HepG2 (cell line): ENCODE measurements around the gene DPYSL3. TPM values are rescaled to one million over a fixed set of nuclear protein-coding genes. Genes with fewer than 3 reads are reported as not detected.

ENCODE experiments used
- ATAC-seq: fragments of 200-7000 bp; cut with Tn5 transposase; 3 replicates; pipeline ENCODE4 v1.9.1; 2020; ENCODE audit warnings: mild to moderate bottlenecking, moderate library complexity
- BruUV-seq: library from RNA; stranded (reverse); fragments of 400-500 nt; replicated peaks from 2 replicates; lab custom pipeline; 2021; lab: Mats Ljungman, UMichigan
- CTCF ChIA-PET: fragments of 300-600 bp; formaldehyde crosslinking; extraction: SDS; loops from one replicate; lab custom pipeline; 2021; ENCODE audit warnings: low total read pairs, inconsistent platforms, low intra/inter-chr PET ratio; lab: Yijun Ruan, JAX
- POLR2A ChIA-PET: fragments of 350-600 bp; sonication (Branson Sonifier 250); formaldehyde crosslinking; loops from one replicate; lab custom pipeline; 2020; ENCODE audit warnings: antibody characterized with exemption, inconsistent platforms; lab: Yijun Ruan, JAX
- DNase-seq: peaks from one replicate; pipeline ENCODE4 v3.0.0-alpha.2; 2015; ENCODE audit warnings: low spot score
- FAIRE-seq: peaks from 3 replicates; lab custom pipeline; 2011; peaks lifted over from hg19 to GRCh38; lab: Jason Lieb, UNC
- H2AFZ ChIP-seq: one replicate; pipeline ENCODE4 v1.6.1; 2011; ENCODE audit warnings: low read length, inconsistent platforms
- H3K27ac ChIP-seq: fragments of 300-600 bp; 3 replicates; pipeline ENCODE4 v1.8.0; 2011; ENCODE audit warnings: mixed run types, mild to moderate bottlenecking, mixed read lengths, low read length, inconsistent platforms; ENCODE audit not compliant: insufficient read depth; ENCODE audit errors: extremely low read length
- H3K27me3 ChIP-seq, 2 experiments: fragments of 200-600 bp in 1 of 2; 2 replicates in 1 of 2; 3 replicates in 1 of 2; pipeline versions ENCODE4 v1.6.0 to v1.8.0; 2011; ENCODE audit warnings: low read length in 2 of 2, mild to moderate bottlenecking in 2 of 2, moderate library complexity in 2 of 2, inconsistent platforms in 1 of 2; ENCODE audit not compliant: insufficient read depth in 2 of 2, control insufficient read depth in 1 of 2
- H3K36me3 ChIP-seq, 2 experiments: fragments of 200-600 bp in 1 of 2; replicated peaks in 1 of 2; 2 replicates in 1 of 2; 3 replicates in 1 of 2; pipeline versions ENCODE4 v1.5.1 to v1.8.0; 2011; ENCODE audit warnings: low read length in 2 of 2, inconsistent platforms in 1 of 2; ENCODE audit not compliant: insufficient read depth in 2 of 2, control insufficient read depth in 1 of 2
- H3K4me1 ChIP-seq: 2 replicates; pipeline ENCODE4 v1.5.1; 2012; ENCODE audit warnings: low read length, inconsistent platforms; ENCODE audit not compliant: insufficient read depth
- H3K4me2 ChIP-seq: 2 replicates; pipeline ENCODE4 v1.6.0; 2011; ENCODE audit warnings: low read depth, low read length, inconsistent platforms
- H3K4me3 ChIP-seq, 3 experiments: fragments of 200-600 bp in 1 of 3; sonication (generic), shearing (Covaris generic) in 1 of 3; replicated peaks in 1 of 3; 2 replicates each; pipeline ENCODE4 v1.5.1; 2011 to 2016; ENCODE audit warnings: low read length in 3 of 3, inconsistent platforms in 2 of 3, low read depth in 2 of 3, mild to moderate bottlenecking in 2 of 3, control low read depth in 1 of 3, mixed read lengths in 1 of 3; ENCODE audit not compliant: insufficient read depth in 1 of 3
- H3K79me2 ChIP-seq: one replicate; pipeline ENCODE4 v1.6.1; 2011; ENCODE audit warnings: low read length, inconsistent platforms; ENCODE audit not compliant: insufficient read depth
- H3K9ac ChIP-seq: 2 replicates; pipeline ENCODE4 v1.6.0; 2011; ENCODE audit warnings: mild to moderate bottlenecking, low read depth, low read length, inconsistent platforms; ENCODE audit not compliant: insufficient read depth
- H3K9me3 ChIP-seq: 2 replicates; pipeline ENCODE4 v1.5.1; 2012; ENCODE audit warnings: mild to moderate bottlenecking, low read length
- H4K20me1 ChIP-seq: 2 replicates; pipeline ENCODE4 v1.6.0; 2011; ENCODE audit warnings: inconsistent platforms, mild to moderate bottlenecking, low read length, moderate library complexity; ENCODE audit not compliant: insufficient read depth
- AGO1 ChIP-seq: fragments of 200-400 bp; formaldehyde crosslinking; IDR thresholded peaks from 2 replicates; pipeline ENCODE4 v1.6.1; 2017; ENCODE audit warnings: mild to moderate bottlenecking, low read depth, low read length, moderate library complexity; ENCODE audit not compliant: poor library complexity, severe bottlenecking
- HMG20A ChIP-seq: IDR thresholded peaks from 2 replicates; pipeline ENCODE4 v1.6.1; 2016; ENCODE audit warnings: borderline replicate concordance
- HNRNPH1 ChIP-seq: fragments of 200-400 bp; formaldehyde crosslinking; optimal IDR thresholded peaks from 2 replicates; pipeline ENCODE3; 2017; ENCODE audit warnings: mild to moderate bottlenecking, low read depth, low read length
- IKZF1 ChIP-seq: fragments of 450-650 bp; IDR thresholded peaks from 2 replicates; pipeline ENCODE4 v1.7.1; 2016
- MED13 ChIP-seq: sonication (generic); formaldehyde crosslinking; IDR thresholded peaks from 2 replicates; pipeline ENCODE4 v1.5.0; 2020; ENCODE audit warnings: missing genetic modification reagents
- NKX3-1 ChIP-seq: sonication (generic); formaldehyde crosslinking; IDR thresholded peaks from 2 replicates; pipeline ENCODE4 v1.5.0; 2020; ENCODE audit warnings: missing genetic modification reagents
- PAX8 ChIP-seq: sonication (generic); formaldehyde crosslinking; IDR thresholded peaks from 2 replicates; pipeline ENCODE4 v1.8.0; 2022; ENCODE audit warnings: mild to moderate bottlenecking, missing genetic modification reagents, borderline replicate concordance
- POLR2AphosphoS5 ChIP-seq: IDR thresholded peaks from 2 replicates; pipeline ENCODE4 v1.6.1; 2012; ENCODE audit warnings: low read depth, low read length
- POLR2G ChIP-seq: fragments of 200-400 bp; formaldehyde crosslinking; IDR thresholded peaks from 2 replicates; pipeline ENCODE4 v1.6.1; 2018; ENCODE audit warnings: mild to moderate bottlenecking, low read depth, low read length, moderate library complexity
- SKI ChIP-seq: fragments of 450-650 bp; IDR thresholded peaks from one replicate; pipeline ENCODE4 v1.6.1; 2018; ENCODE audit warnings: mild to moderate bottlenecking; ENCODE audit not compliant: partially characterized antibody
- WGBS: methylation state at CpG from one replicate; pipeline ENCODE4 v1.1.6; 2017; ENCODE audit warnings: low lambda C conversion rate; 5-methylcytosine and 5-hydroxymethylcytosine counted together
- in situ Hi-C: cut with HindIII; loops from 2 replicates; pipeline ENCODE4 v1.10.0; 2017; ENCODE audit warnings: low pct_unique_long_range_greater_than_20kb; ENCODE audit not compliant: extremely low pct_ligation_motif_present
- intact Hi-C: fragments of 100-400 bp; cut with micrococcal nuclease; formaldehyde crosslinking; loops from one replicate; pipeline ENCODE4 v1.10.0; 2022; ENCODE audit not compliant: unreplicated experiment
- polyA plus RNA-seq, 8 experiments: library from polyadenylated mRNA; depleted of rRNA in 3 of 8; stranded (reverse) in 7 of 8; unstranded in 1 of 8; fragments of >200 nt; fragmentation: Illumina TruSeq in 4 of 8; extraction: Trizol in 4 of 8; gene quantifications; 2 replicates each; pipeline versions ENCODE4 v1.2.1 to v1.2.3, GENCODE V29; 2011 to 2016; ENCODE audit warnings: low read depth in 4 of 8, missing spikeins in 1 of 8, mixed read lengths in 1 of 8; ENCODE audit not compliant: insufficient read depth in 1 of 8
- total RNA-seq, 5 experiments: library from RNA; depleted of rRNA; stranded (reverse); fragments of >200 nt; fragmentation: Illumina TruSeq; extraction: Trizol; gene quantifications; 2 replicates each; pipeline ENCODE4 v1.2.3, GENCODE V29; 2016; ENCODE audit warnings: low read depth in 1 of 5
- TF ChIP-seq, protein P1 (sequence below): sonication (generic); formaldehyde crosslinking; IDR thresholded peaks from 2 replicates; pipeline ENCODE4 v1.9.0; 2022; ENCODE audit warnings: missing genetic modification reagents, mild to moderate bottlenecking, borderline replicate concordance

The DPYSL3 gene
- total and polyA plus RNA-seq, 2 of the 13 experiments (the other 11 are each of a cell fraction or from before 2014, with no cell fraction given) = 0.08 to 0.15 TPM

DNA sequence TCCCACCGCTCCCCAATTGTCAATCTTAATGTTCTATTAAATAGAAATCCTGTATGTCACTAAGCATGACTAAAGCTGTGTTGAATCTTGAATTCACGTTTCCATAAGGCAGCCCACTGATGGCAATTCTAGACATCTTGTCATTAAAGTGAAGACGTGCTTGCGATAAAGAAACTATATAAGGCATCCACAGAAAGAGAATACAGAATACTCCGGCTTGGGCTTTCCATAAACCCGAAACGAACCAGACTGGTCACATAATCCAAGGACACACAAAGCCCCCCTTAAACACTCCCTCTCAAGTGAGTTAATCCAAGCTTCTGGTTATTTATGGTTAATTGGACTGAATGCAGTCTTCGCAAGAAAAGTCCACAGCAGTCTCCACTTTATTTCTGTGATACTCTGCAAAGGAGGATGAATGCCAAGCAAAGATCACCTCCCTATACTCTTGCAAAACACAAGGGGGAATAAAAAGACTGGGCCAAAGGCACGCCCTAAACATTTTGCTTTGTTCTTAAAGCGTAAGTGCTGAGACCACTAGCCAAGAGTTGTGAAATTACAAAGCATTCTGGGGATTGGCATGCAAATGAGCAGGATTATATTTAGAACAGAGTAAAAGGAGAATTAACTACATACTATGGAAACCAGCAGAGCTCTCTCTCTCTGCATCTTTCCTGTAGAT lies 54.7 kb downstream of the DPYSL3 start:
- H3K4me1 ChIP-seq = 0 out of 2 replicates have a peak, but pooled peaks cover 4% of the 10 kb centered on the region
- no peak for FAIRE-seq
- intact Hi-C loops (loop anchor here (1.0 kb wide), 1 partner anchor 123 kb away; no protein-coding TSS in a partner anchor), in situ Hi-C loops (loop anchor here (5.0 kb wide), 1 partner anchor 122 kb away; no protein-coding TSS in a partner anchor)
- no peak overlapping the region for H3K9ac ChIP-seq
- H4K20me1 ChIP-seq = no peaks in the 10 kb centered on the region
- no peaks in the 10 kb centered on the region for H3K9me3 ChIP-seq
- peaks cover 6 to 29% of the 10 kb centered on the region in 2 experiments; a peak in 4 of 5 replicates for H3K27me3 ChIP-seq
- no peak for TF ChIP-seq POLR2AphosphoS5
- TF ChIP-seq HNRNPH1 = no peak
- no peak for TF ChIP-seq NKX3-1 (CRISPR knock-in tag)
- TF ChIP-seq POLR2G = no peak
- TF ChIP-seq PAX8 (CRISPR knock-in tag) = no peak
- TF ChIP-seq IKZF1 = no peak
- TF ChIP-seq, protein P1, sequence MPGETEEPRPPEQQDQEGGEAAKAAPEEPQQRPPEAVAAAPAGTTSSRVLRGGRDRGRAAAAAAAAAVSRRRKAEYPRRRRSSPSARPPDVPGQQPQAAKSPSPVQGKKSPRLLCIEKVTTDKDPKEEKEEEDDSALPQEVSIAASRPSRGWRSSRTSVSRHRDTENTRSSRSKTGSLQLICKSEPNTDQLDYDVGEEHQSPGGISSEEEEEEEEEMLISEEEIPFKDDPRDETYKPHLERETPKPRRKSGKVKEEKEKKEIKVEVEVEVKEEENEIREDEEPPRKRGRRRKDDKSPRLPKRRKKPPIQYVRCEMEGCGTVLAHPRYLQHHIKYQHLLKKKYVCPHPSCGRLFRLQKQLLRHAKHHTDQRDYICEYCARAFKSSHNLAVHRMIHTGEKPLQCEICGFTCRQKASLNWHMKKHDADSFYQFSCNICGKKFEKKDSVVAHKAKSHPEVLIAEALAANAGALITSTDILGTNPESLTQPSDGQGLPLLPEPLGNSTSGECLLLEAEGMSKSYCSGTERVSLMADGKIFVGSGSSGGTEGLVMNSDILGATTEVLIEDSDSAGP = no peak
- TF ChIP-seq MED13 = no peak
- no peak for TF ChIP-seq SKI
- TF ChIP-seq HMG20A (CRISPR knock-in tag) = no peak
- no peak for TF ChIP-seq AGO1
- DNase-seq = no peak
- BruUV-seq = no TSS peak
- no peak overlapping the region for H3K4me3 ChIP-seq
- ATAC-seq = no peak
- H3K79me2 ChIP-seq = no peaks in the 10 kb centered on the region
- no peak overlapping the region for H2AFZ ChIP-seq
- H3K4me2 ChIP-seq = no peak overlapping the region
- CTCF ChIA-PET = interaction anchor here (1.8 kb wide), 1 partner anchor 123 kb away, joined by 9 read pairs; no protein-coding TSS in a partner anchor
- no peaks in the 10 kb centered on the region for H3K36me3 ChIP-seq
- no peak overlapping the region for H3K27ac ChIP-seq
- POLR2A ChIA-PET = no interaction called here
- 55% methylated on average over 10 of the region's 10 CpGs for WGBS
